Spleen (tissue), 7 donors: Measurements from ENCODE around the gene TRMT2B.
"Not testable (repeated sequence)": the region's sequence is repeated elsewhere in the genome, so short reads cannot be mapped to it uniquely, and the experiment has no call there.

Experiments used
- POLR2A ChIP-seq, 3 donors: fragments of 450-650 bp; IDR thresholded peaks; one replicate each; pipeline ENCODE4 v1.5.1; 2017; ENCODE audit warnings: antibody characterized with exemption in 3 of 3, mild to moderate bottlenecking in 1 of 3
- POLR2AphosphoS5 ChIP-seq, 3 donors: sonication (generic); formaldehyde crosslinking; IDR thresholded peaks; one replicate each; pipeline ENCODE4 v1.5.1; 2017; ENCODE audit warnings: antibody characterized with exemption in 3 of 3
- TF ChIP-seq, protein P1 (sequence below), 11 experiments: fragments of 200-600 bp in 7 of 11; fragments of 450-650 bp in 4 of 11; sonication (generic) in 4 of 11; IDR thresholded peaks in 8 of 11; conservative IDR thresholded peaks in 3 of 11; 1 replicate in 7 of 11; 2 replicates in 4 of 11; pipeline versions ENCODE4 v1.4.0 to v1.8.0; 2016 to 2021; ENCODE audit warnings: antibody characterized with exemption in 11 of 11, inconsistent platforms in 4 of 11, mild to moderate bottlenecking in 1 of 11
- donor health status: DM: no; HTN: no; CAD: no; lungs with moderate emphysema.
- donor health status: DM: no; HTN: no; CAD: no.
- donor health status: DM: no; HTN: no; CAD: no.

DNA sequence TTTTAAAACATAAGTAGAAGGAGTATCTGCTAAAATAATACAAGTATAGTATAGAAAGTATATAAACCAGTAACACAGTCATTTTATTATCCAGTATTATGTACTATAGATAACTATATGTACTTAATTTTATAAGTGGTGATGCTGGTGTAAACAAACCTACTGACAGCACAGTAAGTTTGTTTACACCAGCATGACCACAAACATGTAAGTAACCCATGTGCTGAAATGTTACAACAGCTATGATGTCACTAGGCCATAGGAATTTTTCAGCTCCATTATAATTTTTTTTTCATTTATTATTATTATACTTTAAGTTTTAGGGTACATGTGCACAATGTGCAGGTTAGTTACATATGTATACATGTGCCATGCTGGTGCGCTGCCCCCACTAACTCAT, 39.9 kb downstream of the TRMT2B start:
- TF ChIP-seq, protein P1, sequence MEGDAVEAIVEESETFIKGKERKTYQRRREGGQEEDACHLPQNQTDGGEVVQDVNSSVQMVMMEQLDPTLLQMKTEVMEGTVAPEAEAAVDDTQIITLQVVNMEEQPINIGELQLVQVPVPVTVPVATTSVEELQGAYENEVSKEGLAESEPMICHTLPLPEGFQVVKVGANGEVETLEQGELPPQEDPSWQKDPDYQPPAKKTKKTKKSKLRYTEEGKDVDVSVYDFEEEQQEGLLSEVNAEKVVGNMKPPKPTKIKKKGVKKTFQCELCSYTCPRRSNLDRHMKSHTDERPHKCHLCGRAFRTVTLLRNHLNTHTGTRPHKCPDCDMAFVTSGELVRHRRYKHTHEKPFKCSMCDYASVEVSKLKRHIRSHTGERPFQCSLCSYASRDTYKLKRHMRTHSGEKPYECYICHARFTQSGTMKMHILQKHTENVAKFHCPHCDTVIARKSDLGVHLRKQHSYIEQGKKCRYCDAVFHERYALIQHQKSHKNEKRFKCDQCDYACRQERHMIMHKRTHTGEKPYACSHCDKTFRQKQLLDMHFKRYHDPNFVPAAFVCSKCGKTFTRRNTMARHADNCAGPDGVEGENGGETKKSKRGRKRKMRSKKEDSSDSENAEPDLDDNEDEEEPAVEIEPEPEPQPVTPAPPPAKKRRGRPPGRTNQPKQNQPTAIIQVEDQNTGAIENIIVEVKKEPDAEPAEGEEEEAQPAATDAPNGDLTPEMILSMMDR (IDR thresholded peaks at IDR 0.05 in 8 of 11, conservative IDR thresholded peaks at IDR 0.05 in 3 of 11), result not testable (repeated sequence)
- not testable (repeated sequence) for TF ChIP-seq POLR2A, POLR2AphosphoS5 (IDR thresholded peaks at IDR 0.05)
